Fibroblast of lung (primary cell): Measurements from ENCODE around the gene GLIPR1L2. TPM values are rescaled to one million over a fixed set of nuclear protein-coding genes. Genes with fewer than 3 reads are reported as not detected.
"Not testable (repeated sequence)": the region's sequence is repeated elsewhere in the genome, so short reads cannot be mapped to it uniquely, and the experiment has no call there.

ENCODE experiments used
- DNase-seq, 2 donors: peaks; one replicate each; pipeline versions ENCODE4 v3.0.0 to v3.0.0-alpha.2; 2010; ENCODE audit warnings: low read depth in 2 of 2
- H2AFZ ChIP-seq: 2 replicates; pipeline ENCODE4 v1.5.1; 2012; ENCODE audit warnings: low read length, control low read depth, inconsistent platforms
- H3K27ac ChIP-seq: 2 replicates; pipeline ENCODE4 v1.5.1; 2011; ENCODE audit warnings: low read length, control low read depth; ENCODE audit not compliant: insufficient read depth
- H3K27me3 ChIP-seq: 2 replicates; pipeline ENCODE4 v1.5.1; 2011; ENCODE audit warnings: mild to moderate bottlenecking, low read length; ENCODE audit not compliant: control insufficient read depth, insufficient read depth
- H3K36me3 ChIP-seq: 2 replicates; pipeline ENCODE4 v1.5.1; 2011; ENCODE audit warnings: low read length; ENCODE audit not compliant: control insufficient read depth, insufficient read depth
- H3K4me1 ChIP-seq: 2 replicates; pipeline ENCODE4 v1.5.1; 2011; ENCODE audit warnings: low read length; ENCODE audit not compliant: control insufficient read depth, insufficient read depth; ENCODE audit errors: extremely low read depth
- H3K4me2 ChIP-seq: 2 replicates; pipeline ENCODE4 v1.5.1; 2011; ENCODE audit warnings: low read length, control low read depth; ENCODE audit not compliant: insufficient read depth; ENCODE audit errors: extremely low read depth
- H3K4me3 ChIP-seq, 4 experiments: fragments of 200-600 bp in 1 of 4; sonication (generic) in 1 of 4; replicated peaks in 1 of 4; 2 replicates each; pipeline ENCODE4 v1.5.1; 2011 to 2016; ENCODE audit warnings: low read length in 4 of 4, low read depth in 3 of 4, mild to moderate bottlenecking in 3 of 4, control low read depth in 2 of 4, inconsistent platforms in 1 of 4, mixed read lengths in 1 of 4; ENCODE audit not compliant: insufficient read depth in 1 of 4; ENCODE audit errors: control extremely low read depth in 1 of 4
- H3K79me2 ChIP-seq: 2 replicates; pipeline ENCODE4 v1.5.1; 2012; ENCODE audit warnings: mild to moderate bottlenecking, low read length, inconsistent platforms; ENCODE audit not compliant: control insufficient read depth, insufficient read depth
- H3K9ac ChIP-seq: 2 replicates; pipeline ENCODE4 v1.5.1; 2011; ENCODE audit warnings: mild to moderate bottlenecking, low read length, control low read depth; ENCODE audit not compliant: insufficient read depth
- H3K9me3 ChIP-seq: 2 replicates; pipeline ENCODE4 v1.5.1; 2012; ENCODE audit warnings: low read depth, low read length; ENCODE audit not compliant: control insufficient read depth, insufficient read depth
- H4K20me1 ChIP-seq: 2 replicates; pipeline ENCODE4 v1.5.1; 2011; ENCODE audit warnings: low read length; ENCODE audit not compliant: control insufficient read depth, insufficient read depth; ENCODE audit errors: extremely low read depth
- EZH2 ChIP-seq: IDR thresholded peaks from 2 replicates; pipeline ENCODE4 v1.5.1; 2012; ENCODE audit warnings: low read length, control low read depth, mild to moderate bottlenecking; ENCODE audit errors: missing control alignments
- polyA plus RNA-seq, 2 donors: library from polyadenylated mRNA; depleted of rRNA in 1 of 2; stranded (reverse) in 1 of 2; unstranded in 1 of 2; fragments of >200 nt; gene quantifications; 2 replicates each; pipeline ENCODE4 v1.2.1, GENCODE V29; 2011 to 2012; ENCODE audit warnings: missing spikeins in 1 of 2
- total RNA-seq: library from RNA; depleted of rRNA; stranded (reverse); fragments of >200 nt; gene quantifications from 2 replicates; pipeline ENCODE4 v1.2.1, GENCODE V29; 2014
- TF ChIP-seq, protein P1 (sequence below), 2 donors: IDR thresholded peaks in 1 of 2; conservative IDR thresholded peaks in 1 of 2; 1 replicate in 1 of 2; 2 replicates in 1 of 2; pipeline ENCODE4 v1.5.1; 2011 to 2012; ENCODE audit warnings: low read length in 2 of 2, control low read depth in 1 of 2, inconsistent platforms in 1 of 2, low read depth in 1 of 2, mild to moderate bottlenecking in 1 of 2

GLIPR1L2 gene
- total and polyA plus RNA-seq, 2 donors (not counting 1 experiment from before 2014, with no cell fraction given): 0.33 TPM

DNA sequence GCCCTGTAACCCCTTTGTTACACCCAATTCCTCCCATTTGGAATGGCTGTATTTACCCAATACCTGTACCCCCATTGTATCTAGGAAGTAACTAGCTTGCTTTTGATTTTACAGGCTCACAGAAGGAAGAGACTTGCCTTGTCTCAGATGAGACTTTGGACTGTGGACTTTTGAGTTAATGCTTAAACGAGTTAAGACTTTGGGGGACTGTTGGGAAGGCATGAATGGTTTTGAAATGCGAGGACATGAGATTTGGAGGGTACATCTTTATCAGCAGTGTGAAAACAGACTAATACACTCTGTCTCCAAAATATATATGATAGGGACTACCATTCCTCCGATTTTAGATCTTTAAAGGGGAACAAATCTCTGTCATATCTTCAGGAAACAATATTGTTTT, 51.6 kb downstream of the GLIPR1L2 start:
- not testable (repeated sequence) for H3K27me3 ChIP-seq, H3K36me3 ChIP-seq, DNase-seq, H2AFZ ChIP-seq, H4K20me1 ChIP-seq, H3K79me2 ChIP-seq, H3K9me3 ChIP-seq, H3K27ac ChIP-seq, H3K4me2 ChIP-seq, H3K4me3 ChIP-seq, H3K9ac ChIP-seq
- H3K4me1 ChIP-seq: peaks cover 16% of the 10 kb centered on the region

DNA sequence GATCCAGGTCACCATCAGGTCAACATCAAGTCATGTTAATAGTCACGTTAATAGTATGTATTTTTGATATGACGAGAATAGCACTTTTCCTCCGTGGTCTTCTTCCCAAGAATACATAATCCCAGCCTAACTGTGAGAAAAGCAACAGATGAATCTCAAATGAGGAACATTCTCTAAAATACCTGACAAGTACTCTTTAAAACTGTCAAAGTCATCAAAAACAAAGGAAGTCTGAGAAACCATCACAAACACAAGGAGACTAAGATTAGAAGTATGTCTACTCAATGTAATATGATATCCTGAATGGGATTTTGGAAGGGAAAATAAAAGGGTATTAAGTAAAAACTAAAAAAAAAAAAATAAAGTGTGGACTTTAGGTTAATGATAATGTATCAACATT, 52.8 kb downstream of the GLIPR1L2 start:
- H3K4me1 ChIP-seq: peaks cover 20% of the 10 kb centered on the region
- H3K27ac ChIP-seq: no peak overlapping the region
- H3K36me3 ChIP-seq: no peaks in the 10 kb centered on the region
- no peaks in the 10 kb centered on the region for H3K27me3 ChIP-seq
- DNase-seq: peak in 1 of 2 donors; percentile 11
- H3K4me3 ChIP-seq: no peak overlapping the region
- no peaks in the 10 kb centered on the region for H3K9me3 ChIP-seq
- H3K79me2 ChIP-seq: no peaks in the 10 kb centered on the region
- no peak overlapping the region for H3K4me2 ChIP-seq
- no peaks in the 10 kb centered on the region for H4K20me1 ChIP-seq
- no peak overlapping the region for H3K9ac ChIP-seq
- H2AFZ ChIP-seq: no peak overlapping the region
- TF ChIP-seq, protein P1, sequence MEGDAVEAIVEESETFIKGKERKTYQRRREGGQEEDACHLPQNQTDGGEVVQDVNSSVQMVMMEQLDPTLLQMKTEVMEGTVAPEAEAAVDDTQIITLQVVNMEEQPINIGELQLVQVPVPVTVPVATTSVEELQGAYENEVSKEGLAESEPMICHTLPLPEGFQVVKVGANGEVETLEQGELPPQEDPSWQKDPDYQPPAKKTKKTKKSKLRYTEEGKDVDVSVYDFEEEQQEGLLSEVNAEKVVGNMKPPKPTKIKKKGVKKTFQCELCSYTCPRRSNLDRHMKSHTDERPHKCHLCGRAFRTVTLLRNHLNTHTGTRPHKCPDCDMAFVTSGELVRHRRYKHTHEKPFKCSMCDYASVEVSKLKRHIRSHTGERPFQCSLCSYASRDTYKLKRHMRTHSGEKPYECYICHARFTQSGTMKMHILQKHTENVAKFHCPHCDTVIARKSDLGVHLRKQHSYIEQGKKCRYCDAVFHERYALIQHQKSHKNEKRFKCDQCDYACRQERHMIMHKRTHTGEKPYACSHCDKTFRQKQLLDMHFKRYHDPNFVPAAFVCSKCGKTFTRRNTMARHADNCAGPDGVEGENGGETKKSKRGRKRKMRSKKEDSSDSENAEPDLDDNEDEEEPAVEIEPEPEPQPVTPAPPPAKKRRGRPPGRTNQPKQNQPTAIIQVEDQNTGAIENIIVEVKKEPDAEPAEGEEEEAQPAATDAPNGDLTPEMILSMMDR (conservative IDR thresholded peaks at IDR 0.05 in 1 of 2, IDR thresholded peaks at IDR 0.05 in 1 of 2; ENCODE audit: low read depth in 1 of 2, low read length in 2 of 2): no peak
- no peak for TF ChIP-seq EZH2

DNA sequence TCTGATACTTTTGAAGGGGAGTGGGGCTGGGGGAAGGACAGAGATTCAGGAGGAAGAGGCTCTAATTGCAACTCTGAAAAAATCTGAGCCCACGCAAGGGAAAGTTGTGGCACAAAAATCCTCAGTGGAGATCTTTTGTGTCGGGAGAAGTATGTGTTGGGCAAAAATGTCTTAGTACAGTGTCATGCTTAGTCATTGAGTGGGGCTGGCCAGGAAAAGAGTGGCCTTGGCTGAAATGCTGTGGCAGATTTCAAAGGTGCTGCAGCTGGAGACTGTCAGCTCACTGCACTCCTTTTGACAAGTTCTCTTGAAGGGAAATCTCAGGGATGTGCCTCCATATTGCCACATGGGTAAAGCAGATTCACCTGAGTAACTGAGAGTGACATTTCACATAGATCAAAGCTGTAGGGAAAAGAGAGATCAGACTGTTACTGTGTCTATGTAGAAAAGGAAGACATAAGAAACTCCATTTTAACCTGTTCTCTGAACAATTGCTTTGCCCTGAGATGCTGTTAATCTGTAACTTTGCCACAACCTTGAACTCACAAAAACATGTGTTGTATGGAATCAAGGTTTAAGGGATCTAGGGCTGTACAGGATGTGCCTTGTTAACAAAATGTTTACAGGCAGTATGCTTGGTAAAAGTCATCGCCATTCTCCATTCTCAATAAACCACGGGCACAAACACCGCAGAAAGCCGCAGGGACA, 53.7 kb downstream of the GLIPR1L2 start:
- H2AFZ ChIP-seq: peak overlapping the region; percentile 17
- peaks cover 16% of the 10 kb centered on the region for H3K4me1 ChIP-seq
- no peaks in the 10 kb centered on the region for H3K36me3 ChIP-seq
- H3K9ac ChIP-seq: no peak overlapping the region
- H3K4me2 ChIP-seq: peak overlapping the region; percentile 58
- no peaks in the 10 kb centered on the region for H3K27me3 ChIP-seq
- TF ChIP-seq EZH2: no peak
- TF ChIP-seq, protein P1 (conservative IDR thresholded peaks at IDR 0.05 in 1 of 2, IDR thresholded peaks at IDR 0.05 in 1 of 2; ENCODE audit: low read depth in 1 of 2, low read length in 2 of 2): no peak
- H3K79me2 ChIP-seq: no peaks in the 10 kb centered on the region
- H3K9me3 ChIP-seq: no peaks in the 10 kb centered on the region
- no peaks in the 10 kb centered on the region for H4K20me1 ChIP-seq
- H3K27ac ChIP-seq: peak overlapping the region; percentile 30
- DNase-seq: peak; percentile 59 to 80
- no peak overlapping the region for H3K4me3 ChIP-seq

DNA sequence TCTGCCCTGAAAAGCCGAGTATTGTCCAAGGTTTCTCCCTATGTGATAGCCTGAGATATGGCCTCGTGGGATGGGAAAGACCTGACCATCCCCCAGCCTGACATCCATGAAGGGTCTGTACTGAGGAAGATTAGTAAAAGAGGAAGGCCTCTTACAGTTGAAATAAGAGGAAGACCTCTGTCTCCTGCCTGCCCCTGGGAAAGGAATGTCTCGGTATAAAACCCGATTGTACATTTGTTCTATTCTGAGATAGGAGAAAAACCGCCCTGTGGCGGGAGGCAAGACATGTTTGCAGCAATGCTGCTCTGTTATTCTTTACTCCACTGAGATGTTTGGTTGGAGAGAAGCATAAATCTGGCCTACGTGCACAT, 54.2 kb downstream of the GLIPR1L2 start:
- DNase-seq, H3K4me2 ChIP-seq, H3K79me2 ChIP-seq, H3K36me3 ChIP-seq, H3K27me3 ChIP-seq, H3K9me3 ChIP-seq, H4K20me1 ChIP-seq, H2AFZ ChIP-seq, H3K4me3 ChIP-seq, H3K9ac ChIP-seq: not testable (repeated sequence)
- H3K27ac ChIP-seq: peak overlapping the region; percentile 30
- H3K4me1 ChIP-seq: peaks cover 16% of the 10 kb centered on the region
